GM04504 (cell line): ENCODE measurements around the gene MRPL18.
A peak's percentile ranks its signal among the peaks of the same experiment; 100 is the strongest.
"Not testable (repeated sequence)": the region's sequence is repeated elsewhere in the genome, so short reads cannot be mapped to it uniquely, and the experiment has no call there.

Source experiments
- DNase-seq: peaks from one replicate; pipeline ENCODE4 v3.0.0-alpha.2; 2012; ENCODE audit warnings: low read depth

MRPL18 gene

GRCh38 chr6:159790149-159790955, at the start of gene MRPL18:
TSS of gene MRPL18 (plus strand) at chr6:159790467. CDS start at chr6:159790588, 121 bp downstream.
- peak; percentile 95 for DNase-seq

DNA sequence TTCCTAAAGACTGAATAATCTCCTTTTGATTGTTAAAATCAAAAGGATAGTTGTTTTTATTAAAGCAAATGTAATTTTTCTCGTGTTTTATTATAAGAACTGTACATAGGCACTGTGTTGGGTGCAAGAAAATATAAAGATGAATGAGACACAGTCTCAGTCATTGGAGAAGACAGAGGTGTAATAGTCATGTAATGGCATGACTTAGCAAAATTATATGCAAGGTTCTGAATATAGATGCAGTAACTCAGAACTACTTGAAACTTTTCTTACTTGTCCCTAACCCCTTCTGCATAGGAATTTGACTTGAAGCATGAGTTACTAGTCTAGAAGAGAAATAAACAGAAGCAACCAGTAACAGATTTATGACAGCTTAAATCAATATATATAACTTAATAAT, 48.1 kb upstream of the MRPL18 start:
- no peak for DNase-seq

DNA sequence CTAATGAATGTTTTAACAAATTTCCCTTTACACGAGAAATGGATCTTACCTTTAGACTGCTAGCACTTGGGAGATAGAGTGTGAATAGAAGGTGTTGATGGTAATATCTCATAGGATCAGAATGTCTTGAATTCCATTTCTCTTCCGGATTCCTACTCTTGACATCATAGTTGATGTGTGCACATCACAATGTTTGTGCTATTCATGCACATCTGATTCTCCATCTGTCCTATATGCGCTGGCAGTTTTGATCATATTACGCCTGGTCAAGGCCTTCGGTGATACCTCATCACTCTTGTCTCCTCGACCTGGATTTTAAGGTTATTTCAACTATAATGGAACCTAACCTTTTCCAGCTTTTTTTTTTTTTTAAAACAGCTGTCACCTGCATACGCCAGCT, 45.2 kb upstream of the MRPL18 start:
- no peak for DNase-seq

DNA sequence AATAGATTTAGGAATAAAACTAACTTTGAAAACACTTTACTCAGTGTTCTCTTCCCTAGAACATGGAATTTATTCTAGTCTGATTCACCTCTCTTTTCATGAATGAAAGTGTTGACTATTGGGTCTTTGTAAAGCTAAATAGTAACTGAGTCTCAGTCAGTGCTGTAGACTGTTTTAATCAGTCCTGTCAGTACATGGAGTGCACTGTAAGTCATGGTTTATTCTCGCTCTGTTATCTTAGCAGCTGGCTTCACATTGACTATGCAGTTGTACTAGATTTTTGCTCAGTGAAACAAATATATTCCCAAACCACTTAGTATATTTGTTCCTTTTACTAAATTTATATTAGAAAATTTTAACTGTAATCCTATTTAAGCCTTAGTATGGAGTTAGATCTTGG, 43.5 kb upstream of the MRPL18 start:
- no peak for DNase-seq

DNA sequence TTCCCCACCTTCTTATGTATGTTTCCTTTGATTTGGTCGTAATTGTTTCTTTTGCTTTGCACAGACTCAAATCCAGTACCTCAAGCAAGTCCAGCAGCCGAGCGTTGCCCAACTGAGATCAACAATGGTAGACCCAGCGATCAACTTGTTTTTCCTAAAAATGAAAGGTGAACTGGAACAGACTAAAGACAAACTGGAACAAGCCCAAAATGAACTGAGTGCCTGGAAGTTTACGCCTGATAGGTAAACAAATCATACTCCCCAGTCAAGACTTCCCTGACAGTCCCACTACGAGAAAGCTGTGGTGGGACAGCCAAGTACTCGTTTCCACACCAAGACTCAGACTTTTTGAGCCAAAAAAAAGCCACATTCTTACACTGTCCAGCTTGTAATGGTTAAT, 42.1 kb upstream of the MRPL18 start:
- DNase-seq: not testable (repeated sequence)

DNA sequence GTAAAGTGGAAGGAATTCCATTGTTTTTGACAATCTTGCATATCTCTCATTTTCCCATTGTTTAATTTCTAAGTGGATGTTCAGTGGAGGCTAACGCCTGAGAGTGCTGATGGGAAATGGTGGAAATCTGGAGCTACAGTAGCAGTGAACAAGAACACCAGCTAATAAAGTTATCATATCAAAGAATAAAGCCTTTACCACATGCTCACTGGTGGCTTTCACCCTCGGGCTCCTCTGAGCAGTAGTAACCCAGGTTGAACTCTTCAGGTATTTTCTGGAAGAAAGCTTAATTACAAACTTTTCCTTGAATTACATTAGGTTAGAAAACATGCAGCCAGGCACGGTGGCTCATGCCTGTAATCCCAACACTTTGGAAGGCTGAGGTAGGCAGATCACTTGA, 38.8 kb upstream of the MRPL18 start:
- no peak for DNase-seq

GRCh38 chr6:159753081-159753872, 37.0 kb upstream of the MRPL18 start:
- DNase-seq: no peak

DNA sequence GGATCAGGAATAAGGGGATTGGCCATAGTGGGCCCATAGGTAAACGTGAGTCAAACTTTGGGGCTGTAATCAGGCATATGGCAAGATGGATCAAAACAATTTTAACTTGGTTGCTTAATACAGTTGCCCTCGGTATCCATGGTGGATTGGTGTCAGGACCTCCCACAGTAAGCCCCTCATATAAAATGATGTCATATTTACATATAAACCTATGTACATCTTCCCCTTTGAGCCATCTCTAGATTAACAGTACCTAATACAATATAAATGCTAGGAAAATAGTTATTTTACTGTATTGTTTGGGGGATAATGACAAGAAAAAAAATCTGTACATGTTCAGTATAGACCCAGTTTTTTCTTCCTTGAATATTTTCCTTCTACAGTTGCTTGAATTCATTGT, 35.9 kb upstream of the MRPL18 start:
- DNase-seq: no peak

GRCh38 chr6:159754959-159755914, 35.0 kb upstream of the MRPL18 start:
- DNase-seq: no peak

DNA sequence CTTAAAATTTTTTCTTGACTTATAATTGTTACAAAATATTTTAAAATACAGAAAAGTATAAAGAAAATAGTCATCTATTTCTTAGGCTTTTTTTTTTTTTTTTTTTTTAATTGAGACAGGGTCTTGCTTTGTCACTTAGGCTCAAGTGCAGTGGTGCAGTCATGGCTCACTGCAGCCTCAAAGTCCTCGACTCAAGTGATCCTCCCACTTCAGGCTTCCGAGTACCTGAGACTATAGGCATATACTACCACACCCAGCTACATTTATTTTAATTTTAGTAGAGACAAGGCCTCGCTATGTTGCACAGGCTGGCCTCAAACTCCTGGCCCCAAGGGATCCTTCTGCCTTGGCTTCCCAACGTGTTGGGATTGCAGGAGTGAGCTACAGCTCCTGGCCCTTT, 33.8 kb upstream of the MRPL18 start:
- DNase-seq: no peak

DNA sequence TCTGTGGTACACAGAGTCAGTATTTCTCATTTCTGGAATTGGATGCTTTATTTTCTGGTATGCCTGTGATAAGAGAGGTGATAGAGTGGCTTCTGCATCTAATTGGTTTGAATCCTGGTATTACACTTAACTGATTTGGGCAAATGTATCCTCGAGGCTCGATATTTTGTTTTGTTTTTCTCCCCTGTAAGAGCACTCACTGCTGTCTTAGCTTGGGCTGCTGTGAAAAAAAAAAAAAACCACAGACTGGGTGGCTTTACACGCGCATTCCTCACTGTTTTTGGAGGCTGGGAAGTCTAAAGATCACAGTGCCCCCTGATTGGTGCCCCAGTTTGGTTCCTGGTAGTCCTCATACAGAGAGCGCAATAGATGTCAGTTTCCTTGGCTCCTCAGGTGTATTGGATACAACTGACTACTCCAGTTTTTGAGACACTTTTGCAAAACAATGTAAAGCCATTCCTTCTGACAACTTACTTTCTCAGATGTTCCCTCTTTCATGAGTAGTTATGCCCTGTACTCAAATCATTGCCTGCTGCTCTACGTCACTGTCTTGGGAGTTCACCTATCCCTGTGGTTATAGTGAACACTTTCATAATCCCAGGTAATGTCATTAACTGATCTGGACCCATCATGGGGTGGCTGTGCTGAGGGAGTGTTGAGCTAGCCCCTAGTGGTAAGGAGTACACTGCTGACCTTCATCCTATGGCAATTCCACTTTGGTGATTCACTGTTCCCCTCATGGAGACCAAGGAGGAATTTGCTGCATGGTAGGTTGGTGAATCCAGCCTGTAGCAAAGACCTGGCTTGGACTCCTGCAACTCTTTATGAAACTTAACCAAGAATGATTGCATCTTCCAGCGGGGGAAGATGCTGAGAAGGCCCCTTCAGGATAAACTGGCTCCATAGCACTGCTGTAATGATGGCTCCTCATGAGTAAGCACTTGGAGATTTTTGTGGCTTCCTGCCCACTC, 32.0 kb upstream of the MRPL18 start:
- DNase-seq: no peak

GRCh38 chr6:159759645-159760044, 30.6 kb upstream of the MRPL18 start:
- DNase-seq: no peak

DNA sequence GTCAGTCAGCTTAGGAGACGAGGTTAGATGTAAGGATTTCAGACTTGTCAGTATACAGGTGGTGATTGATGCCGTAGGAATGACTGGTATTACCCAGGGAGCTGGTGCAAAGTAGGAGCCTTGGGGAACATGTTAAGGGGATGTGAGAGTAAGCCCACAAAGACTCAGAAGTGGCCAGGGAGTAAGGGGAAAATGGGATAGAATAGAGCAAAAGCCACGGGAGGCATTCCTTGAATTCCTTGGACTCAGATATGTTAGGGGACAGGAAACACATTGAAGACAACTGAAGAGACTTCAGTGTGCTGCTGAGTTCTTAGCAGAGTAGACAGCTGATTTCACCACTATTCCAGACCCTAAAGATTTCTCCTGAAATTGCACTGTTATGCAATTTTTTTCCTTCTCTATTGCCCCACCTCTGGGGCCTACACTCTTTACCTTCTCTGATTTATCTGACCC, 29.6 kb upstream of the MRPL18 start:
- no peak for DNase-seq

DNA sequence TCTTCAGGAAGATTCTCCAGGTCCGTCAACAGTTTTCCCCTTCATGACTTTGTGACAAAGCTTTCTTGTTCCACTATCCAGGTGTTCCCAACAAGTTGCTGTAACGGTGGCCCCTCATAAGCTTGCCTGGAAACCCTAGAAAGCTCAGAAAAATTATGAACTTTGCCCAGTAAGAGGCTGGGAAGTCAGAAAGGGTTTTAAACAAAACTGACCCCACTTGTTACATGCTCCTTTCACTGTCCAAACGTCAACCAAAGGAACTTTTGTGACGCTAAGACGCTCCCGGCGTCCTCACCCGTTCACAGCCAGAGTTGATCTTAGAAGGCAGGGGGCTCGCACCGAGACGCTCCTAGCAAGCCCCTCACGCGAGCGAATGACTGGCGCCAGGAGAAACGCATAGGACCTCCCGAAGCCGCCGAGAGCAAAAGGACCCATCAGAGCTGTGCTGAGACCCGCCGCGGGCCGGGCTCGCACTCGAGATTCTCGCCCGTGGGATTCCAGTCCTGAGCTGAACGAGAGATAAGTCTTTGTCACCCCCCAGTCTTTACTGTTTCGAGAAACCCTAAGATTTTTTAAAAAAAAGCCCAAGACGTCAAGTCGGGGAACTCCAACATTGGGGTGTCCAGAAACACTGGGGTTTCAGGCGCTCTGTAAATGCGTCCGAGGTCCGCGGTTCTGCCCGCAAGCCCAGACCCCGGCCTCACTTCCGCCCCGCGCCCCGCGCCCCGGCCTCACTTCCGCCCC, 29.0 kb upstream of the MRPL18 start:
- no peak for DNase-seq

DNA sequence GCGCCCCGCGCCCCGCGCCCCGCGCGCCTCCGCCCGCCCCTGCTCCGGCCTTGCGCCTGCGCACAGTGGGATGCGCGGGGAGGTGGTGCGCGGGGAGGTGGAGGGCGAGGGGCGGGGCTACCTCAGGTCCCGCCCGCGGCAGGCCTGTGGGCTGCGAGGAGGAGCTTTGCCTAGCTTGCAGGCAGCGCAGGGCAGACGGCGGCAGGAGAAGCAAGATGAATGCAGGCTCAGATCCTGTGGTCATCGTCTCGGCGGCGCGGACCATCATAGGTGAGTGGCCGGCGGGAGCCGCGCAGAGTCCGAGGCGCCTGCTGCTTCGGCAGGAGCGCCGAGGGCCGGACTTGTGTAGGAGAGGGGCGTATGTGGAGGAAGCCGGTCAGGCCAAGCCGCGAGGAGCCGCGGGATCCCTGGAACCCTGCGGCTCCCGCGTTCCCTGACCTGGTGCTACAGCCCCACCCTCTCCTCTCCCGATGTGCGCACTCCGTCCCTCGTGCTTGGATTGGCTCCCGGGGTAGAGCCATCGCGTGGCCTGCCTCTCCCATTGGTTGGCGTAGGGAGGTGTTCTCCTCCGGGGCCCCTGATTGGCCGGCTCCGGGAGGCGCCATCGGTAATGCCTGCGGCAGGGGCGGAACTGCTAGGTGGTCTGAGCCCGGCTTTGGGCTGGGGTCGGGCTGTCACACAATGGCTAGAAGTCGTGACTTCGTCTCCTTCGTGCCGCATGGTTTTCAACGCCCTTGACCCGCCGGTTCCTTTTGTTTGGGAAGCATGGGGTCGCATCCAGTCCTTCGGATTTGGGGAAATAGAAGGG, 28.2 kb upstream of the MRPL18 start, which contains the start of gene ACAT2:
ACAT2 (plus strand) TSS at position 173 of the 808 bp plus-strand sequence; CDS start at position 216, 43 bp downstream.
- peak; percentile 87 for DNase-seq

GRCh38 chr6:159762681-159763293, 27.5 kb upstream of the MRPL18 start:
- DNase-seq: no peak

DNA sequence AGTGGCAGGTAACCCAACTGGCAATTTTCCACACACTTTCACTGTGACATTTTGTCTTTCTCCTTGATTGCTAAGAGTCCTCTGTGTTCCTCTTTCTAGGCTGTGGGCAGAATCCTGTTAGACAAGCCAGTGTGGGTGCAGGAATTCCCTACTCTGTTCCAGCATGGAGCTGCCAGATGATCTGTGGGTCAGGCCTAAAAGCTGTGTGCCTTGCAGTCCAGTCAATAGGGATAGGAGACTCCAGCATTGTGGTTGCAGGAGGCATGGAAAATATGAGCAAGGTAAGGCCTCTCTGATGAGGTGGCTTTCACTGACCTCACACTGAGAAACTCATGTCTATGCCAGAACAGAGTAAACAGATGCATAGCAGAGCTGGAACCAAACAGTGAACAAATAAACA, 23.4 kb upstream of the MRPL18 start:
- no peak for DNase-seq

DNA sequence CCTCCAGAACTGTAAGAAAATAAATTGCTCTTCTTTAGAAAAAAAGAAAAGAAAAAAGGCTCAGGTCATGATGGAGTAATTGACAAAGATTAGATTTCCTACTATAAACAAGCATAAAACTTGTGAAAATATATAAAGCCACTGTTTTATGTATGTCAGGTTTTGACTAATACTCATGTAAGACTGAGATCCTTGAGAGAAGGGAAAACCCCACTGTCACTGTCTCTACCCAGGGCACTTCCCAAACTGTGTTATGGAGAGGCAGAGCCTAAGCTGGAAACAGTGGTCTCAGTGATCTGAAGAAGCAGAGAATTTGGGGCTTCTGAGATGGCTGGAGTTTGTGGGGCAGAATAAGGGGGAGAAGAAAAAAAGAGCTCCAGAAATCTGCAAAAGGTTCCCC, 20.8 kb upstream of the MRPL18 start:
- no peak for DNase-seq

DNA sequence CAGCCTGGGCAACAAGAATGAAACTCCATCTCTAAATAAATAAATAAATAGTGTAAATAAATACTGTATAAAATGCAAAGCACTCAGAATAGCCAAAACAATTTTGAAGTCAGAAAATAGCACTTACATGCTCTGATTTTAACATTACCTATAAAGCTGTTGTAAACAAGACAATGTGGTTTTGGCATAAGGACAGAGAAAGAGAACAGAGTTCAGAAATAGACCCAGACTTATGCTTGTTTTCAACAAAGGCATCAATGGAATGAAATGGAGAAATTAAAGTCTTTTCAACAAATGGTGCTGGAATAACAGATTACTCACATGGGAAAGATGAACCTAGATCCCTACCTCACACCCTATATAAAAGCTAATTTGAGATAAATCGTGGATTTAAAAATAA, 18.1 kb upstream of the MRPL18 start:
- DNase-seq: no peak
